Tongue (tissue), 2 donors: ENCODE measurements around the gene MGAT5. TPM values are rescaled to one million over a fixed set of nuclear protein-coding genes. Genes with fewer than 3 reads are reported as not detected.
A peak's percentile ranks its signal among the peaks of the same experiment; 100 is the strongest.
"Not testable (repeated sequence)": the region's sequence is repeated elsewhere in the genome, so short reads cannot be mapped to it uniquely, and the experiment has no call there.

Experiments
- DNase-seq: peaks from one replicate; pipeline ENCODE4 v3.0.0-alpha.2; 2015
- total RNA-seq: library from RNA; depleted of rRNA; stranded (reverse); fragments of >200 nt; gene quantifications from one replicate; pipeline ENCODE4 v1.2.3, GENCODE V29; 2014

Gene MGAT5
- total RNA-seq, 1 donor from 2014 or later: 48.1 TPM

GRCh38 chr2:134280231-134280630 is 26.4 kb downstream of the MGAT5 start:
- no peak for DNase-seq

- DNase-seq: no peak
Measured at GRCh38 chr2:134280726-134281125, 26.9 kb downstream of the MGAT5 start.

GRCh38 chr2:134281815-134282419 is 28.0 kb downstream of the MGAT5 start:
- DNase-seq: no peak

GRCh38 chr2:134282629-134283400 is 28.9 kb downstream of the MGAT5 start:
- no peak for DNase-seq

- DNase-seq: no peak
Measured at GRCh38 chr2:134283661-134284060, 29.8 kb downstream of the MGAT5 start.

GRCh38 chr2:134284119-134284670 is 30.3 kb downstream of the MGAT5 start:
- DNase-seq: no peak

GRCh38 chr2:134287323-134287722 is 33.5 kb downstream of the MGAT5 start:
- DNase-seq: no peak

GRCh38 chr2:134288814-134289213 is 34.9 kb downstream of the MGAT5 start:
- no peak for DNase-seq

- DNase-seq: no peak
Measured at GRCh38 chr2:134289225-134289624, 35.4 kb downstream of the MGAT5 start.

GRCh38 chr2:134290358-134290757 is 36.5 kb downstream of the MGAT5 start:
- DNase-seq: no peak

- DNase-seq: no peak
Measured at GRCh38 chr2:134292514-134292913, 38.6 kb downstream of the MGAT5 start.

GRCh38 chr2:134293719-134294537 is 40.1 kb downstream of the MGAT5 start:
- no peak for DNase-seq

GRCh38 chr2:134294598-134294997 is 40.7 kb downstream of the MGAT5 start:
- not testable (repeated sequence) for DNase-seq

- DNase-seq: no peak
Measured at GRCh38 chr2:134295441-134295840, 41.6 kb downstream of the MGAT5 start.

GRCh38 chr2:134296301-134296700 is 42.4 kb downstream of the MGAT5 start:
- DNase-seq: no peak

- no peak for DNase-seq
Measured at GRCh38 chr2:134299334-134299733, 45.5 kb downstream of the MGAT5 start.

GRCh38 chr2:134300585-134300984 is 46.7 kb downstream of the MGAT5 start:
- no peak for DNase-seq

- DNase-seq: peak; percentile 41
Measured at GRCh38 chr2:134301099-134301927, 47.4 kb downstream of the MGAT5 start.

GRCh38 chr2:134301928-134302260 is 48.0 kb downstream of the MGAT5 start:
- no peak for DNase-seq

GRCh38 chr2:134304394-134305108 is 50.7 kb downstream of the MGAT5 start:
- DNase-seq: no peak

GRCh38 chr2:134305109-134305491 is 51.2 kb downstream of the MGAT5 start:
- no peak for DNase-seq
